DND-41 (cell line): ENCODE results near the gene CCDC174.

Source experiments
- EZH2 ChIP-seq: IDR thresholded peaks from 3 replicates; pipeline ENCODE4 v1.6.1; 2012; ENCODE audit warnings: borderline replicate concordance, low read depth, mild to moderate bottlenecking, moderate library complexity, low read length, inconsistent platforms; ENCODE audit not compliant: severe bottlenecking
- TF ChIP-seq, protein P1 (sequence below): IDR thresholded peaks from 2 replicates; pipeline ENCODE4 v1.5.1; 2012; ENCODE audit warnings: borderline replicate concordance, low read length, moderate library complexity, mild to moderate bottlenecking; ENCODE audit not compliant: poor library complexity, severe bottlenecking; ENCODE audit errors: extremely low read depth

DNA sequence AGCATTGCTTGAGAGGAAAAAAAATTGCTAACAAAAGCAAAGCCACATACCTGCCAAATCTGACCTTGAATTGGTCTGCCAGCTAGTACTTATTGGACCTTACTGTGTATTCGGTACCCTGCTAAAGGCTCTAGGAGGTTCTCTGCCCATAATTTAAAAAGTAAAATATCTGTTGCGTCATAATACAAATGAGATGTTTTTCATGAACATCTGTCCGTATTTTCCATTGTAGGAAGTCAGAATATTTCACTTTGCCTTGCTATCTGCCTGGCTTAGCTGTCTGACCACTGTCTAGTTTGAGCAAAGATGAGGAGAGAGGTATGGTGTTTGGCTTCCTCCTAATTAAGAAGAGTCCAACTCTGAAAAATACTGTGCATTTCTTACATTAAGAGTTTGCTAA is 12.6 kb downstream of the CCDC174 start:
- TF ChIP-seq, protein P1, sequence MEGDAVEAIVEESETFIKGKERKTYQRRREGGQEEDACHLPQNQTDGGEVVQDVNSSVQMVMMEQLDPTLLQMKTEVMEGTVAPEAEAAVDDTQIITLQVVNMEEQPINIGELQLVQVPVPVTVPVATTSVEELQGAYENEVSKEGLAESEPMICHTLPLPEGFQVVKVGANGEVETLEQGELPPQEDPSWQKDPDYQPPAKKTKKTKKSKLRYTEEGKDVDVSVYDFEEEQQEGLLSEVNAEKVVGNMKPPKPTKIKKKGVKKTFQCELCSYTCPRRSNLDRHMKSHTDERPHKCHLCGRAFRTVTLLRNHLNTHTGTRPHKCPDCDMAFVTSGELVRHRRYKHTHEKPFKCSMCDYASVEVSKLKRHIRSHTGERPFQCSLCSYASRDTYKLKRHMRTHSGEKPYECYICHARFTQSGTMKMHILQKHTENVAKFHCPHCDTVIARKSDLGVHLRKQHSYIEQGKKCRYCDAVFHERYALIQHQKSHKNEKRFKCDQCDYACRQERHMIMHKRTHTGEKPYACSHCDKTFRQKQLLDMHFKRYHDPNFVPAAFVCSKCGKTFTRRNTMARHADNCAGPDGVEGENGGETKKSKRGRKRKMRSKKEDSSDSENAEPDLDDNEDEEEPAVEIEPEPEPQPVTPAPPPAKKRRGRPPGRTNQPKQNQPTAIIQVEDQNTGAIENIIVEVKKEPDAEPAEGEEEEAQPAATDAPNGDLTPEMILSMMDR, result no peak
- TF ChIP-seq EZH2, result no peak
